ENCODE results near the gene CUL3.

DNA sequence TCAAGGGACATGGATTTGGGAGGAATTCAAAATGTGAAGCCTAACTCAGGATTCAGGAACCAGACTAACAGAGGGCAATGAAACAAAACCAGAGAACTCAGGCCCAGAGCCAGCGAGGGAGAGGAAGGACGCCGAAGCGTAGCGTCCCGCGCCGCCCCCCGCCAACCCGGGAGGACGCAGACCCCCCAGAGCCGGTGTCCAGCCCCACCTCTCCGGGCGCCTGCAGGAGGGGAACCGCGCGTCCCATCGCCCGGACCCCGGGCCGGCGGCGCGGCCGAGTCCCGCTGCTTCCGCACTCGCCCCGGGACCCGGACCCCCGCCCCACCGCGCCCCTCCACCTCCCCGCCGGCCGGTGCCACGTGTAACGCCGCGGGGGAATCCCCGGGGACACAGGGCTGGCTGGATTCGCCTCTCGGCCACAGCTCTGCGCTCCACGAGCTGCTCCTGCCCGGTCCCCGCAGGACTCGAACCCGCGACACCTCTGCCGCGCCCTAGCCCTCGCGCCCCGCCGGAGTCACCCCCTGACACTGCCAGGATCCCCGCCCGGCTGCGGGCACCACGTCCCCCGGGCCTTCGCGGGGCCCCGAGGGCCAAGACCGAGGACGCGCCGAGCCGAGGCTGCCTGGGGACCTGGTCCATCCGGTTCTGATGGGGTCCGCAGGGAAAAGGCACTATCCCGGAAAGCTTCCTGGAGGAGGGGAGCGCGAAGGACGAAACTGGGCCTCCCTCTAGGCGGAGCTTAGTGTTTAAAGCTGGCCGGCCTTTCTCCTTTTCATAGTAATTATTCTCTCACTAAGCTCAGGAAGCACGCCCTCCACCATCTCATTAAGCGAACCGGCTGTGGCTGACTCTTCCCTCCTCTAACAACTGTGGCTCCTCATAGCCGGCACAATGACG lies 142.8 kb downstream of the CUL3 start:
- TF ChIP-seq FOXP2 (optimal IDR thresholded peaks at IDR 0.05; ENCODE audit: borderline replicate concordance, extremely low read depth, extremely low read length, insufficient read depth) (no peak), REST (IDR thresholded peaks at IDR 0.05; ENCODE audit: insufficient read depth in 1 of 2, low read depth in 2 of 2, low read length in 2 of 2) (no peak), TAF1 (IDR thresholded peaks at IDR 0.05; ENCODE audit: borderline replicate concordance, insufficient read depth, low read length) (no peak), SIN3A (IDR thresholded peaks at IDR 0.05; ENCODE audit: borderline replicate concordance, insufficient read depth, low read length) (no peak)
